GM23338 (cell line): ENCODE data around the gene OST4. TPM values are rescaled to one million over a fixed set of nuclear protein-coding genes. Genes with fewer than 3 reads are reported as not detected.

Source experiments
- ATAC-seq: fragments of 200-7000 bp; cut with Tn5 transposase; 3 replicates; pipeline ENCODE4 v1.9.1; 2020
- DNase-seq: peaks from one replicate; pipeline ENCODE4 v3.0.0-alpha.2; 2015; ENCODE audit warnings: low spot score
- H2AFZ ChIP-seq: fragments of 200-600 bp; sonication (generic); 2 replicates; pipeline ENCODE4 v1.8.0; 2016; ENCODE audit warnings: antibody characterized with exemption, mild to moderate bottlenecking, moderate library complexity
- H3F3A ChIP-seq: fragments of 200-600 bp; sonication (generic); replicated peaks from 2 replicates; pipeline ENCODE4 v1.8.0; 2017; ENCODE audit warnings: antibody characterized with exemption, mixed run types, low read depth
- H3K27ac ChIP-seq: fragments of 200-600 bp; sonication (generic); 2 replicates; pipeline ENCODE4 v1.6.1; 2016; ENCODE audit warnings: low read depth
- H3K27me3 ChIP-seq: fragments of 200-600 bp; sonication (generic); 2 replicates; pipeline ENCODE4 v1.8.0; 2016; ENCODE audit warnings: mild to moderate bottlenecking, mixed run types, moderate library complexity; ENCODE audit not compliant: insufficient read depth
- H3K36me3 ChIP-seq: fragments of 200-600 bp; sonication (generic); 2 replicates; pipeline ENCODE4 v1.8.0; 2016; ENCODE audit warnings: mild to moderate bottlenecking; ENCODE audit not compliant: insufficient read depth
- H3K4me1 ChIP-seq: fragments of 200-600 bp; sonication (generic); 2 replicates; pipeline ENCODE4 v1.8.0; 2016; ENCODE audit warnings: mild to moderate bottlenecking, moderate library complexity; ENCODE audit not compliant: insufficient read depth
- H3K4me2 ChIP-seq: fragments of 200-600 bp; sonication (generic); 2 replicates; pipeline ENCODE4 v1.7.1; 2017; ENCODE audit warnings: mixed run types
- H3K4me3 ChIP-seq: fragments of 200-600 bp; sonication (generic); 2 replicates; pipeline ENCODE4 v1.6.1; 2016; ENCODE audit warnings: mixed run types
- H3K79me2 ChIP-seq: fragments of 200-600 bp; sonication (generic); replicated peaks from 2 replicates; pipeline ENCODE4 v1.8.0; 2017; ENCODE audit warnings: mild to moderate bottlenecking; ENCODE audit not compliant: insufficient read depth
- H3K9me2 ChIP-seq: fragments of 200-600 bp; sonication (generic); 2 replicates; pipeline ENCODE4 v1.8.0; 2017; ENCODE audit not compliant: insufficient read depth
- H4K20me1 ChIP-seq: fragments of 200-600 bp; sonication (generic); replicated peaks from 2 replicates; pipeline ENCODE4 v1.8.0; 2017; ENCODE audit warnings: mild to moderate bottlenecking; ENCODE audit not compliant: insufficient read depth
- H3K27ac Mint-ChIP-seq: 2 replicates; pipeline ENCODE4 v1.8.0; 2020; ENCODE audit warnings: inconsistent platforms, mild to moderate bottlenecking, moderate library complexity, mixed read lengths
- H3K27me3 Mint-ChIP-seq: 3 replicates; pipeline ENCODE4 v1.8.0; 2022; ENCODE audit warnings: low read depth, mild to moderate bottlenecking, moderate library complexity, mixed read lengths, inconsistent platforms; ENCODE audit not compliant: insufficient read depth, poor library complexity
- H3K36me3 Mint-ChIP-seq: 3 replicates; pipeline ENCODE4 v1.8.0; 2021; ENCODE audit warnings: low read depth, mild to moderate bottlenecking, inconsistent platforms, moderate library complexity, mixed read lengths
- H3K4me1 Mint-ChIP-seq: 3 replicates; pipeline ENCODE4 v1.8.0; 2020; ENCODE audit warnings: mild to moderate bottlenecking, inconsistent platforms, mixed read lengths
- H3K4me3 Mint-ChIP-seq: 3 replicates; pipeline ENCODE4 v1.8.0; 2021; ENCODE audit warnings: moderate library complexity, mild to moderate bottlenecking, inconsistent platforms, mixed read lengths
- H3K9me3 Mint-ChIP-seq: 3 replicates; pipeline ENCODE4 v1.8.0; 2020; ENCODE audit warnings: moderate library complexity, mild to moderate bottlenecking, inconsistent platforms, mixed read lengths
- CREB1 ChIP-seq: fragments of 250-450 bp; sonication (Bioruptor Pico); IDR thresholded peaks from 2 replicates; pipeline ENCODE4 v1.5.0; 2020; ENCODE audit warnings: low read depth, mild to moderate bottlenecking, moderate library complexity
- CTCF ChIP-seq, 2 experiments: fragments of 200-600 bp in 1 of 2; sonication (generic) in 1 of 2; conservative IDR thresholded peaks; 2 replicates each; pipeline versions ENCODE4 v1.5.1 to v1.6.1; 2016 to 2017; ENCODE audit warnings: antibody characterized with exemption in 2 of 2, low read depth in 2 of 2, mild to moderate bottlenecking in 2 of 2, moderate library complexity in 1 of 2
- JUNB ChIP-seq: IDR thresholded peaks from one replicate; pipeline ENCODE4 v1.6.1; 2016; ENCODE audit warnings: antibody characterized with exemption; ENCODE audit not compliant: unreplicated experiment
- NANOG ChIP-seq: IDR thresholded peaks from 2 replicates; pipeline ENCODE4 v1.6.1; 2016; ENCODE audit warnings: antibody characterized with exemption, borderline replicate concordance
- POLR2AphosphoS5 ChIP-seq: IDR thresholded peaks from 2 replicates; pipeline ENCODE4 v1.6.1; 2016; ENCODE audit warnings: antibody characterized with exemption, low read depth
- REST ChIP-seq: IDR thresholded peaks from one replicate; pipeline ENCODE4 v1.6.1; 2018; ENCODE audit warnings: antibody characterized with exemption; ENCODE audit not compliant: unreplicated experiment
- STAT1 ChIP-seq: IDR thresholded peaks from one replicate; pipeline ENCODE4 v1.6.1; 2016; ENCODE audit warnings: antibody characterized with exemption; ENCODE audit not compliant: unreplicated experiment
- ZNF114 ChIP-seq: fragments of 250-450 bp; sonication (Bioruptor Pico); IDR thresholded peaks from 2 replicates; pipeline ENCODE4 v1.5.0; 2020; ENCODE audit warnings: mild to moderate bottlenecking, moderate library complexity
- ZNF462 ChIP-seq: fragments of 250-450 bp; sonication (Bioruptor Pico); IDR thresholded peaks from 2 replicates; pipeline ENCODE4 v1.5.0; 2020; ENCODE audit warnings: mild to moderate bottlenecking, moderate library complexity
- polyA plus RNA-seq: library from polyadenylated mRNA; unstranded; fragments of >200 nt; fragmentation: Nextera tagmentation; extraction: Ambion mirVana; gene quantifications from 2 replicates; pipeline ENCODE4 v1.2.1, GENCODE V29; 2016
- total RNA-seq: library from RNA; depleted of rRNA; stranded (reverse); fragments of >200 nt; shearing (Covaris generic); gene quantifications from 2 replicates; pipeline ENCODE4 v1.2.3, GENCODE V29; 2014

OST4 gene
- total and polyA plus RNA-seq, 2 experiments from 2014 or later: 226 to 568 TPM

- Histone ChIP-seq H3K27me3 (no peaks in the 10 kb centered on the region), H3K4me1 (no peaks in the 10 kb centered on the region; the same call in 1 of the 2 replicates), H3K4me3 (no peak overlapping the region), H3F3A (no peaks in the 10 kb centered on the region), H3K9me2 (no peaks in the 10 kb centered on the region), H3K27ac (no peak overlapping the region), H4K20me1 (no peaks in the 10 kb centered on the region; the same call in 1 of the 2 replicates), H2AFZ (no peak overlapping the region), H3K36me3 (no peaks in the 10 kb centered on the region), H3K4me2 (no peak overlapping the region), H3K79me2 (no peaks in the 10 kb centered on the region)
- Mint-ChIP-seq H3K4me1 (peaks cover 16% of the 10 kb centered on the region), H3K27ac (no peak overlapping the region; the same call in 1 of the 2 replicates), H3K4me3 (no peak overlapping the region), H3K9me3 (no peaks in the 10 kb centered on the region), H3K36me3 (peaks cover 4% of the 10 kb centered on the region; the same call in 2 of the 3 replicates), H3K27me3 (peaks cover 5% of the 10 kb centered on the region)
- TF ChIP-seq POLR2AphosphoS5 (no peak), CREB1 (CRISPR knock-in tag) (no peak), NANOG (no peak), JUNB (no peak), STAT1 (no peak), ZNF462 (no peak), CTCF (conservative IDR thresholded peaks at IDR 0.05; ENCODE audit: low read depth in 2 of 2) (no peak), ZNF114 (CRISPR knock-in tag) (no peak), REST (no peak)
- no peak for ATAC-seq
- no peak for DNase-seq
These were observed 47.7 kb downstream of the OST4 start for GRCh38 chr2:27023740-27024139.
